Vagina (tissue), 2 donors: ENCODE measurements around the gene DNAJC5.

Experiments used
- POLR2A ChIP-seq, 2 donors: fragments of 450-650 bp; IDR thresholded peaks; one replicate each; pipeline ENCODE4 v1.6.1; 2017; ENCODE audit warnings: antibody characterized with exemption in 2 of 2, mild to moderate bottlenecking in 2 of 2, moderate library complexity in 2 of 2
- POLR2AphosphoS5 ChIP-seq, 2 donors: sonication (generic); formaldehyde crosslinking; IDR thresholded peaks; one replicate each; pipeline ENCODE4 v1.9.0; 2017; ENCODE audit warnings: antibody characterized with exemption in 2 of 2, mild to moderate bottlenecking in 2 of 2, low read depth in 1 of 2; ENCODE audit not compliant: insufficient read depth in 1 of 2
- TF ChIP-seq, protein P1 (sequence below), 3 experiments: fragments of 450-650 bp in 2 of 3; fragments of 200-600 bp in 1 of 3; sonication (generic) in 1 of 3; IDR thresholded peaks; one replicate each; pipeline ENCODE4 v1.5.1; 2017 to 2019; ENCODE audit warnings: antibody characterized with exemption in 3 of 3, mild to moderate bottlenecking in 2 of 3, moderate library complexity in 2 of 3

DNA sequence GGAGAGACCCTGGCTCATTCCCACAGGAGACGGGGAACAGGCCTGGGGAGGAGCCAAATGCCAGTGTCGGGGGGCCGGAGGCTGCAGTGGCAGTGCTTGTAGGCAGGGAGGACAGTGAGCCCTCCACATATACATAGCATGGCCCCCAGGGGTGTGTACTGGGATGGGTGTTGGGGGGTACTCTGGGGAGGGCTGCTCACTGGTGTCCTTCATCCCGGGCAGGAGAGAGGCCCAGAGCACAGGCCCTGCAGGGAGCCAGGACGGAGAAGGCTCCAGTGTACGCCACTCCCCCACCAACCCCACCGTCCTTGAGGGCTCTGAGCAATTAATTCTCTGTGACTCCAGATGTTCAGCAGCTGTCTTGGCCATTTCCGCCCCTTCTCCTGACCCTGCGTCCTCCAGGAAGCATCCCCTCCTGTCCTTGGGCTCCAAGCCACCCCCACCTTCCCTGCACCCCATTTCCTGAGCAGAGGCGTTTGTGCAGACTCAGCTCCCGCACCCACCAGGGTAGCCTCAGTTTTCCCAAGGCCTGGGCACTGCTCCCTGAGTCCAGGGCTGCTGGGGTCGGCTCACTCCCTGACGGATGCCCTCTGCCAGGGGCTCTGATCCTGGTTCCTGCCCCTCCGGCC is 37.0 kb upstream of the DNAJC5 start:
- no peak for TF ChIP-seq POLR2A (IDR thresholded peaks at IDR 0.05)
- TF ChIP-seq, protein P1, sequence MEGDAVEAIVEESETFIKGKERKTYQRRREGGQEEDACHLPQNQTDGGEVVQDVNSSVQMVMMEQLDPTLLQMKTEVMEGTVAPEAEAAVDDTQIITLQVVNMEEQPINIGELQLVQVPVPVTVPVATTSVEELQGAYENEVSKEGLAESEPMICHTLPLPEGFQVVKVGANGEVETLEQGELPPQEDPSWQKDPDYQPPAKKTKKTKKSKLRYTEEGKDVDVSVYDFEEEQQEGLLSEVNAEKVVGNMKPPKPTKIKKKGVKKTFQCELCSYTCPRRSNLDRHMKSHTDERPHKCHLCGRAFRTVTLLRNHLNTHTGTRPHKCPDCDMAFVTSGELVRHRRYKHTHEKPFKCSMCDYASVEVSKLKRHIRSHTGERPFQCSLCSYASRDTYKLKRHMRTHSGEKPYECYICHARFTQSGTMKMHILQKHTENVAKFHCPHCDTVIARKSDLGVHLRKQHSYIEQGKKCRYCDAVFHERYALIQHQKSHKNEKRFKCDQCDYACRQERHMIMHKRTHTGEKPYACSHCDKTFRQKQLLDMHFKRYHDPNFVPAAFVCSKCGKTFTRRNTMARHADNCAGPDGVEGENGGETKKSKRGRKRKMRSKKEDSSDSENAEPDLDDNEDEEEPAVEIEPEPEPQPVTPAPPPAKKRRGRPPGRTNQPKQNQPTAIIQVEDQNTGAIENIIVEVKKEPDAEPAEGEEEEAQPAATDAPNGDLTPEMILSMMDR (IDR thresholded peaks at IDR 0.05), result no peak
- no peak for TF ChIP-seq POLR2AphosphoS5 (IDR thresholded peaks at IDR 0.05; ENCODE audit: insufficient read depth in 1 of 2, low read depth in 1 of 2)
